H9 (cell line): Measurements from ENCODE around the gene PACC1. TPM values are rescaled to one million over a fixed set of nuclear protein-coding genes. Genes with fewer than 3 reads are reported as not detected.

Source experiments
- DNase-seq: peaks from one replicate; pipeline ENCODE4 v3.0.0-alpha.2; 2017
- H2AFZ ChIP-seq: one replicate; pipeline ENCODE4 v1.6.1; 2013; ENCODE audit warnings: mild to moderate bottlenecking, low read length, control low read depth, moderate library complexity
- H2AK5ac ChIP-seq: 2 replicates; pipeline ENCODE4 v1.6.1; 2013; ENCODE audit warnings: low read length, control low read depth, mixed read lengths; ENCODE audit not compliant: insufficient read length
- H2BK120ac ChIP-seq: one replicate; pipeline ENCODE4 v1.6.1; 2013; ENCODE audit warnings: low read depth, mild to moderate bottlenecking, low read length, control low read depth, inconsistent platforms; ENCODE audit not compliant: poor library complexity, severe bottlenecking
- H2BK12ac ChIP-seq: 2 replicates; pipeline ENCODE4 v1.6.1; 2013; ENCODE audit warnings: low read length, control low read depth, mixed read lengths, low read depth; ENCODE audit not compliant: insufficient read length
- H2BK15ac ChIP-seq: 2 replicates; pipeline ENCODE4 v1.6.1; 2013; ENCODE audit warnings: low read depth, low read length, control low read depth
- H2BK20ac ChIP-seq: one replicate; pipeline ENCODE4 v1.6.1; 2013; ENCODE audit warnings: low read depth, mild to moderate bottlenecking, low read length, control low read depth, inconsistent platforms; ENCODE audit not compliant: poor library complexity, severe bottlenecking
- H2BK5ac ChIP-seq: 2 replicates; pipeline ENCODE4 v1.6.1; 2013; ENCODE audit warnings: low read length, control low read depth, mixed read lengths; ENCODE audit not compliant: insufficient read length
- H3K14ac ChIP-seq: 2 replicates; pipeline ENCODE4 v1.6.1; 2013; ENCODE audit warnings: low read length, control low read depth; ENCODE audit not compliant: insufficient read depth
- H3K18ac ChIP-seq: 2 replicates; pipeline ENCODE4 v1.6.1; 2013; ENCODE audit warnings: low read depth, mild to moderate bottlenecking, mixed read lengths, low read length, control low read depth; ENCODE audit not compliant: insufficient read length
- H3K23ac ChIP-seq: 2 replicates; pipeline ENCODE4 v1.6.1; 2013; ENCODE audit warnings: low read length, control low read depth, mixed read lengths, low read depth; ENCODE audit not compliant: insufficient read length
- H3K23me2 ChIP-seq: 2 replicates; pipeline ENCODE4 v1.6.1; 2013; ENCODE audit warnings: low read depth, mild to moderate bottlenecking, mixed read lengths, low read length, control low read depth; ENCODE audit not compliant: insufficient read length, poor library complexity, severe bottlenecking
- H3K27ac ChIP-seq: 2 replicates; pipeline ENCODE4 v1.5.1; 2013; ENCODE audit warnings: low read length, control low read depth, mixed read lengths, low read depth; ENCODE audit not compliant: insufficient read length
- H3K27me3 ChIP-seq: 2 replicates; pipeline ENCODE4 v1.6.1; 2013; ENCODE audit warnings: low read length, control low read depth, inconsistent platforms; ENCODE audit not compliant: insufficient read depth
- H3K4ac ChIP-seq: 2 replicates; pipeline ENCODE4 v1.6.1; 2013; ENCODE audit warnings: low read depth, mild to moderate bottlenecking, control low read depth, inconsistent platforms, low read length, moderate library complexity
- H3K4me1 ChIP-seq: 2 replicates; pipeline ENCODE4 v1.6.1; 2013; ENCODE audit warnings: low read length, control low read depth, inconsistent platforms; ENCODE audit not compliant: insufficient read depth
- H3K4me2 ChIP-seq: 2 replicates; pipeline ENCODE4 v1.6.1; 2013; ENCODE audit warnings: low read length, control low read depth, mixed read lengths; ENCODE audit not compliant: insufficient read length, insufficient read depth
- H3K56ac ChIP-seq: 2 replicates; pipeline ENCODE4 v1.6.1; 2013; ENCODE audit warnings: low read depth, mild to moderate bottlenecking, mixed read lengths, low read length, control low read depth; ENCODE audit not compliant: insufficient read length
- H3K79me1 ChIP-seq: 2 replicates; pipeline ENCODE4 v1.6.1; 2013; ENCODE audit warnings: low read depth, mild to moderate bottlenecking, moderate library complexity, low read length, control low read depth, inconsistent platforms; ENCODE audit not compliant: insufficient read depth, poor library complexity, severe bottlenecking
- H3K79me2 ChIP-seq: 2 replicates; pipeline ENCODE4 v1.6.1; 2013; ENCODE audit warnings: low read length, control low read depth, inconsistent platforms; ENCODE audit not compliant: insufficient read depth
- H3K9ac ChIP-seq: 2 replicates; pipeline ENCODE4 v1.6.1; 2013; ENCODE audit warnings: low read length, control low read depth, mixed read lengths; ENCODE audit not compliant: insufficient read length; ENCODE audit errors: extremely low read depth
- H3K9me3 ChIP-seq: one replicate; pipeline ENCODE4 v1.6.1; 2013; ENCODE audit warnings: low read depth, low read length, inconsistent platforms; ENCODE audit not compliant: control insufficient read depth
- H3T11ph ChIP-seq: one replicate; pipeline ENCODE4 v1.6.1; 2013; ENCODE audit warnings: mild to moderate bottlenecking, low read length, control low read depth, inconsistent platforms
- H4K20me1 ChIP-seq: one replicate; pipeline ENCODE4 v1.6.1; 2013; ENCODE audit not compliant: control insufficient read depth, insufficient read length, insufficient read depth
- H4K5ac ChIP-seq: 2 replicates; pipeline ENCODE4 v1.6.1; 2013; ENCODE audit warnings: low read depth, mild to moderate bottlenecking, mixed read lengths, low read length, control low read depth; ENCODE audit not compliant: insufficient read length
- H4K8ac ChIP-seq: replicated peaks from 2 replicates; pipeline ENCODE4 v1.6.1; 2013; ENCODE audit warnings: low read length, control low read depth, mixed read lengths, low read depth; ENCODE audit not compliant: insufficient read length
- H4K91ac ChIP-seq: 2 replicates; pipeline ENCODE4 v1.6.1; 2013; ENCODE audit warnings: low read depth, mild to moderate bottlenecking, moderate library complexity, mixed read lengths, low read length, control low read depth; ENCODE audit not compliant: insufficient read length
- H3K27ac Mint-ChIP-seq, 3 experiments: 2 replicates in 2 of 3; 3 replicates in 1 of 3; pipeline ENCODE4 v1.8.0; 2020 to 2021; ENCODE audit warnings: mixed read lengths in 3 of 3, mild to moderate bottlenecking in 1 of 3, moderate library complexity in 1 of 3
- H3K27me3 Mint-ChIP-seq: 2 replicates; pipeline ENCODE4 v1.8.0; 2021; ENCODE audit warnings: low read depth, mild to moderate bottlenecking, moderate library complexity, mixed read lengths
- H3K36me3 Mint-ChIP-seq, 3 experiments: 2 replicates in 2 of 3; 3 replicates in 1 of 3; pipeline ENCODE4 v1.8.0; 2020 to 2021; ENCODE audit warnings: low read depth in 3 of 3, mixed read lengths in 3 of 3; ENCODE audit not compliant: insufficient read depth in 1 of 3
- H3K4me1 Mint-ChIP-seq, 2 experiments: 2 replicates each; pipeline ENCODE4 v1.8.0; 2020; ENCODE audit warnings: mixed read lengths in 2 of 2
- H3K4me3 Mint-ChIP-seq, 2 experiments: 2 replicates in 1 of 2; 3 replicates in 1 of 2; pipeline ENCODE4 v1.8.0; 2020 to 2021; ENCODE audit warnings: mild to moderate bottlenecking in 2 of 2, mixed read lengths in 2 of 2, moderate library complexity in 1 of 2
- H3K9me3 Mint-ChIP-seq, 2 experiments: 2 replicates in 1 of 2; 3 replicates in 1 of 2; pipeline ENCODE4 v1.8.0; 2020; ENCODE audit warnings: mild to moderate bottlenecking in 2 of 2, mixed read lengths in 2 of 2, moderate library complexity in 1 of 2
- WGBS: extraction: QIAGEN DNeasy Blood & Tissue Kit; methylation state at CpG from one replicate; pipeline ENCODE4 v1.1.7; 2013; ENCODE audit warnings: missing lambda C conversion rate, low lambda C conversion rate, mixed read lengths; ENCODE audit not compliant: insufficient read length; ENCODE audit errors: extremely low coverage; 5-methylcytosine and 5-hydroxymethylcytosine counted together
- total RNA-seq: library from RNA; stranded (reverse); gene quantifications from 2 replicates; pipeline ENCODE4 v1.2.1, GENCODE V29; 2021
- TF ChIP-seq, protein P1 (sequence below): fragments of 200-600 bp; sonication (generic); conservative IDR thresholded peaks from 3 replicates; pipeline ENCODE4 v1.8.0; 2021; ENCODE audit warnings: antibody characterized with exemption, mild to moderate bottlenecking

The PACC1 gene
- total RNA-seq, 1 experiment from 2014 or later: 10.9 TPM

DNA sequence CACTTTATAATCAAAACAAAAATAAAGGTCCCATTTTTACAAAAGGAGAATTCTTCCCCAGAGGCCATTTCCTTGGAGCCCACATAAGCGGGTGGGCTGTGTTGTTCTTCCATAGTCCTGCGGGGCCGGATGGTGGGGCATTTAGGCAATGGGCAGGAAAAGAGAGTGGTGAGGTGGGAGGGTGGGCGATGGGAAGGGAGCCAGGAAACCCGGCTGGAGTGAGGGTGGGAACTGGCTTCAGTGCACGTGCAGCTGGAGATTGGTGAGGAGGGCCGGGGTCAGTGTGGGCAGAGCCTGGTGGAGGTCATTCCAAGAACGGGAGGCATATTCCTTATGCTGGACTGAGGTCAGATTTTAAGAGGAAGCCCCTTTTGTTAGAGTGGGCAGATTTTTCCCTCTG, 31.6 kb upstream of the PACC1 start:
- H3K27me3 Mint-ChIP-seq: no peaks in the 10 kb centered on the region
- H3K56ac ChIP-seq: no peak overlapping the region
- no peak overlapping the region for H3K18ac ChIP-seq
- H2BK20ac ChIP-seq: no peak overlapping the region
- no peak overlapping the region for H3K4me3 Mint-ChIP-seq
- TF ChIP-seq, protein P1, sequence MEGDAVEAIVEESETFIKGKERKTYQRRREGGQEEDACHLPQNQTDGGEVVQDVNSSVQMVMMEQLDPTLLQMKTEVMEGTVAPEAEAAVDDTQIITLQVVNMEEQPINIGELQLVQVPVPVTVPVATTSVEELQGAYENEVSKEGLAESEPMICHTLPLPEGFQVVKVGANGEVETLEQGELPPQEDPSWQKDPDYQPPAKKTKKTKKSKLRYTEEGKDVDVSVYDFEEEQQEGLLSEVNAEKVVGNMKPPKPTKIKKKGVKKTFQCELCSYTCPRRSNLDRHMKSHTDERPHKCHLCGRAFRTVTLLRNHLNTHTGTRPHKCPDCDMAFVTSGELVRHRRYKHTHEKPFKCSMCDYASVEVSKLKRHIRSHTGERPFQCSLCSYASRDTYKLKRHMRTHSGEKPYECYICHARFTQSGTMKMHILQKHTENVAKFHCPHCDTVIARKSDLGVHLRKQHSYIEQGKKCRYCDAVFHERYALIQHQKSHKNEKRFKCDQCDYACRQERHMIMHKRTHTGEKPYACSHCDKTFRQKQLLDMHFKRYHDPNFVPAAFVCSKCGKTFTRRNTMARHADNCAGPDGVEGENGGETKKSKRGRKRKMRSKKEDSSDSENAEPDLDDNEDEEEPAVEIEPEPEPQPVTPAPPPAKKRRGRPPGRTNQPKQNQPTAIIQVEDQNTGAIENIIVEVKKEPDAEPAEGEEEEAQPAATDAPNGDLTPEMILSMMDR: no peak
- H3K27ac ChIP-seq: no peak overlapping the region
- no peak overlapping the region for H2BK120ac ChIP-seq
- no peaks in the 10 kb centered on the region for H3K79me1 ChIP-seq
- H3K9ac ChIP-seq: no peak overlapping the region
- no peaks in the 10 kb centered on the region for H3K9me3 ChIP-seq
- DNase-seq: no peak
- H4K8ac ChIP-seq: no peak overlapping the region
- no peak overlapping the region for H2AK5ac ChIP-seq
- no CpG with 5 or more reads among the region's 8 CpGs for WGBS
- H4K91ac ChIP-seq: no peak overlapping the region
- H3K9me3 Mint-ChIP-seq: no peaks in the 10 kb centered on the region
- no peak overlapping the region for H3K4ac ChIP-seq
- no peaks in the 10 kb centered on the region for H3K4me1 ChIP-seq
- no peaks in the 10 kb centered on the region for H3K4me1 Mint-ChIP-seq
- peaks cover 2 to 17% (median 8%) of the 10 kb centered on the region in 3 experiments; a peak in 4 of 7 replicates for H3K36me3 Mint-ChIP-seq
- no peak overlapping the region for H4K5ac ChIP-seq
- no peak overlapping the region for H3T11ph ChIP-seq
- H3K4me2 ChIP-seq: no peak overlapping the region
- H3K23ac ChIP-seq: no peak overlapping the region
- no peak overlapping the region for H2AFZ ChIP-seq
- no peak overlapping the region for H3K14ac ChIP-seq
- no peak overlapping the region for H3K27ac Mint-ChIP-seq
- H3K27me3 ChIP-seq: no peaks in the 10 kb centered on the region
- no peak overlapping the region for H2BK15ac ChIP-seq
- H3K79me2 ChIP-seq: no peaks in the 10 kb centered on the region
- no peaks in the 10 kb centered on the region for H4K20me1 ChIP-seq
- no peak overlapping the region for H2BK12ac ChIP-seq
- H2BK5ac ChIP-seq: no peak overlapping the region
- H3K23me2 ChIP-seq: no peaks in the 10 kb centered on the region
